ENCODE results near the gene TMEM42.

DNA sequence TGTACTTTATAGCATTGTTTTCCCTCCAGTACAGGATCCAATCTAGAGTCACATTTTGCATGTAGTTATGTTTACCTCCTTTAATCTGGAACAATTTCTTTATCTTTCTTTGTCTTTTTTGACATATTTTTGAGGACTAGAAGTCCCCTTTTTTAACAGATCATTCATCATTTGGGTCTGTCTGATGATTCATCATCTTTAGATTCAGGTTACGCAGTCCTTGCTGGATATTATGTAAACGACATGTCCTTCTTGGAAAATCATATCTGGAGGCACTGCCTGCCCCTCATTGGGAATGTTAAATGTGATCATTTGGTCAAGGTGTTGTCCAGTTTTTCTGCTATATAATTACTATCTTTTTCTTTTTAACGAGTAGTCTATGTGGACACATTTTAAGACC lies 31.0 kb downstream of the TMEM42 start:
- no peak for TF ChIP-seq RFX5 (IDR thresholded peaks at IDR 0.05; ENCODE audit: borderline replicate concordance, low read depth, low read length)
- TF ChIP-seq, protein P1, sequence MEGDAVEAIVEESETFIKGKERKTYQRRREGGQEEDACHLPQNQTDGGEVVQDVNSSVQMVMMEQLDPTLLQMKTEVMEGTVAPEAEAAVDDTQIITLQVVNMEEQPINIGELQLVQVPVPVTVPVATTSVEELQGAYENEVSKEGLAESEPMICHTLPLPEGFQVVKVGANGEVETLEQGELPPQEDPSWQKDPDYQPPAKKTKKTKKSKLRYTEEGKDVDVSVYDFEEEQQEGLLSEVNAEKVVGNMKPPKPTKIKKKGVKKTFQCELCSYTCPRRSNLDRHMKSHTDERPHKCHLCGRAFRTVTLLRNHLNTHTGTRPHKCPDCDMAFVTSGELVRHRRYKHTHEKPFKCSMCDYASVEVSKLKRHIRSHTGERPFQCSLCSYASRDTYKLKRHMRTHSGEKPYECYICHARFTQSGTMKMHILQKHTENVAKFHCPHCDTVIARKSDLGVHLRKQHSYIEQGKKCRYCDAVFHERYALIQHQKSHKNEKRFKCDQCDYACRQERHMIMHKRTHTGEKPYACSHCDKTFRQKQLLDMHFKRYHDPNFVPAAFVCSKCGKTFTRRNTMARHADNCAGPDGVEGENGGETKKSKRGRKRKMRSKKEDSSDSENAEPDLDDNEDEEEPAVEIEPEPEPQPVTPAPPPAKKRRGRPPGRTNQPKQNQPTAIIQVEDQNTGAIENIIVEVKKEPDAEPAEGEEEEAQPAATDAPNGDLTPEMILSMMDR (IDR thresholded peaks at IDR 0.05; ENCODE audit: control extremely low read depth in 1 of 3, insufficient read depth in 1 of 3, low read depth in 1 of 3, low read length in 3 of 3) = no peak
- TF ChIP-seq, protein P2, sequence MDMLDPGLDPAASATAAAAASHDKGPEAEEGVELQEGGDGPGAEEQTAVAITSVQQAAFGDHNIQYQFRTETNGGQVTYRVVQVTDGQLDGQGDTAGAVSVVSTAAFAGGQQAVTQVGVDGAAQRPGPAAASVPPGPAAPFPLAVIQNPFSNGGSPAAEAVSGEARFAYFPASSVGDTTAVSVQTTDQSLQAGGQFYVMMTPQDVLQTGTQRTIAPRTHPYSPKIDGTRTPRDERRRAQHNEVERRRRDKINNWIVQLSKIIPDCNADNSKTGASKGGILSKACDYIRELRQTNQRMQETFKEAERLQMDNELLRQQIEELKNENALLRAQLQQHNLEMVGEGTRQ (IDR thresholded peaks at IDR 0.05; ENCODE audit: low read length) = no peak
- no peak for TF ChIP-seq EP300 (IDR thresholded peaks at IDR 0.05; ENCODE audit: borderline replicate concordance in 1 of 2, low read depth in 2 of 2, low read length in 2 of 2)
- no peak for TF ChIP-seq EGR1 (IDR thresholded peaks at IDR 0.05; ENCODE audit: borderline replicate concordance, low read depth, low read length)
- no peak for TF ChIP-seq SP1 (IDR thresholded peaks at IDR 0.05; ENCODE audit: low read depth, low read length)
- no peak for TF ChIP-seq CBX8 (IDR thresholded peaks at IDR 0.05; ENCODE audit: borderline replicate concordance, low read depth, low read length)
- TF ChIP-seq POLR2A (IDR thresholded peaks at IDR 0.05; ENCODE audit: control extremely low read depth in 1 of 2, low read depth in 2 of 2, low read length in 2 of 2) = no peak
- TF ChIP-seq CEBPB (IDR thresholded peaks at IDR 0.05; ENCODE audit: low read depth, low read length) = no peak

Measured in H1 (cell line).